ENCODE measurements around the gene CTIF.
"Not testable (repeated sequence)": the region's sequence is repeated elsewhere in the genome, so short reads cannot be mapped to it uniquely, and the experiment has no call there.

The CTIF gene

GRCh38 chr18:48644029-48644428, 105.2 kb downstream of the CTIF start:
- DNase-seq = no peak
- Histone ChIP-seq H3K9me3 (ENCODE audit: control extremely low read depth in 1 of 5, control insufficient read depth in 4 of 5, insufficient read depth in 2 of 5, low read depth in 1 of 5, low read length in 4 of 5) (peaks cover 0 to 3% (median 0%) of the 10 kb centered on the region in 5 experiments), H3K4me1 (ENCODE audit: control extremely low read depth in 1 of 4, control insufficient read depth in 4 of 4, insufficient read depth in 4 of 4, low read length in 3 of 4) (no peaks in the 10 kb centered on the region), H3K4me3 (ENCODE audit: control insufficient read depth in 1 of 7, extremely low read depth in 1 of 7, insufficient read depth in 4 of 7, low read depth in 2 of 7, low read length in 6 of 7) (no peak overlapping the region), H3K27ac (ENCODE audit: insufficient read depth in 1 of 2, low read depth in 1 of 2, low read length in 2 of 2, poor library complexity in 1 of 2, severe bottlenecking in 2 of 2) (no peak overlapping the region), H3K36me3 (ENCODE audit: control insufficient read depth in 4 of 4, insufficient read depth in 4 of 4, low read length in 3 of 4) (peaks cover 0 to 3% (median 1%) of the 10 kb centered on the region in 4 experiments), H3K27me3 (replicated peaks in 2 of 5; ENCODE audit: control insufficient read depth in 4 of 5, insufficient read depth in 5 of 5, low read length in 4 of 5) (no peaks in the 10 kb centered on the region)
- WGBS (ENCODE audit: insufficient coverage) = 100% methylated on average over 5 of the region's 5 CpGs
- CTCF ChIA-PET = interaction anchor here (1.7 kb wide), 1 partner anchor 24 kb away, joined by 5 read pairs; no protein-coding TSS in a partner anchor
- POLR2A ChIA-PET = no interaction called here

- DNase-seq = no peak
- Histone ChIP-seq H3K4me1 (ENCODE audit: control extremely low read depth in 1 of 4, control insufficient read depth in 4 of 4, insufficient read depth in 4 of 4, low read length in 3 of 4) (no peaks in the 10 kb centered on the region), H3K36me3 (ENCODE audit: control insufficient read depth in 4 of 4, insufficient read depth in 4 of 4, low read length in 3 of 4) (peaks cover 0 to 2% (median 0%) of the 10 kb centered on the region in 4 experiments), H3K4me3 (ENCODE audit: control insufficient read depth in 1 of 7, extremely low read depth in 1 of 7, insufficient read depth in 4 of 7, low read depth in 2 of 7, low read length in 6 of 7) (no peak overlapping the region), H3K27ac (ENCODE audit: insufficient read depth in 1 of 2, low read depth in 1 of 2, low read length in 2 of 2, poor library complexity in 1 of 2, severe bottlenecking in 2 of 2) (no peak overlapping the region), H3K27me3 (replicated peaks in 2 of 5; ENCODE audit: control insufficient read depth in 4 of 5, insufficient read depth in 5 of 5, low read length in 4 of 5) (no peaks in the 10 kb centered on the region), H3K9me3 (ENCODE audit: control extremely low read depth in 1 of 5, control insufficient read depth in 4 of 5, insufficient read depth in 2 of 5, low read depth in 1 of 5, low read length in 4 of 5) (peaks cover 0 to 3% (median 0%) of the 10 kb centered on the region in 5 experiments)
- ChIA-PET CTCF (no interaction called here), POLR2A (no interaction called here)
- 93% methylated on average over 6 of the region's 10 CpGs for WGBS (ENCODE audit: insufficient coverage)
Observed at GRCh38 chr18:48645427-48646002, 106.7 kb downstream of the CTIF start.

GRCh38 chr18:48646976-48647375, 108.1 kb downstream of the CTIF start:
- no peaks in the 10 kb centered on the region for H3K27me3 ChIP-seq (replicated peaks in 2 of 5; ENCODE audit: control insufficient read depth in 4 of 5, insufficient read depth in 5 of 5, low read length in 4 of 5)
- H3K4me1 ChIP-seq (ENCODE audit: control extremely low read depth in 1 of 4, control insufficient read depth in 4 of 4, insufficient read depth in 4 of 4, low read length in 3 of 4) = no peaks in the 10 kb centered on the region
- H3K9me3 ChIP-seq (ENCODE audit: control extremely low read depth in 1 of 5, control insufficient read depth in 4 of 5, insufficient read depth in 2 of 5, low read depth in 1 of 5, low read length in 4 of 5) = peaks cover 0 to 3% (median 0%) of the 10 kb centered on the region in 5 experiments
- DNase-seq = no peak
- no peak overlapping the region for H3K4me3 ChIP-seq (ENCODE audit: control insufficient read depth in 1 of 7, extremely low read depth in 1 of 7, insufficient read depth in 4 of 7, low read depth in 2 of 7, low read length in 6 of 7)
- ChIA-PET CTCF (no interaction called here), POLR2A (no interaction called here)
- no peak overlapping the region for H3K27ac ChIP-seq (ENCODE audit: insufficient read depth in 1 of 2, low read depth in 1 of 2, low read length in 2 of 2, poor library complexity in 1 of 2, severe bottlenecking in 2 of 2)
- no CpG with 5 or more reads among the region's 2 CpGs for WGBS (ENCODE audit: insufficient coverage)
- peaks cover 0 to 2% (median 0%) of the 10 kb centered on the region in 4 experiments for H3K36me3 ChIP-seq (ENCODE audit: control insufficient read depth in 4 of 4, insufficient read depth in 4 of 4, low read length in 3 of 4)

GRCh38 chr18:48649231-48649630, 110.4 kb downstream of the CTIF start:
- Histone ChIP-seq H3K4me1 (ENCODE audit: control extremely low read depth in 1 of 4, control insufficient read depth in 4 of 4, insufficient read depth in 4 of 4, low read length in 3 of 4) (no peaks in the 10 kb centered on the region), H3K9me3 (ENCODE audit: control extremely low read depth in 1 of 5, control insufficient read depth in 4 of 5, insufficient read depth in 2 of 5, low read depth in 1 of 5, low read length in 4 of 5) (no peaks in the 10 kb centered on the region), H3K36me3 (ENCODE audit: control insufficient read depth in 4 of 4, insufficient read depth in 4 of 4, low read length in 3 of 4) (peaks cover 0 to 2% (median 0%) of the 10 kb centered on the region in 4 experiments), H3K4me3 (ENCODE audit: control insufficient read depth in 1 of 7, extremely low read depth in 1 of 7, insufficient read depth in 4 of 7, low read depth in 2 of 7, low read length in 6 of 7) (no peak overlapping the region), H3K27me3 (replicated peaks in 2 of 5; ENCODE audit: control insufficient read depth in 4 of 5, insufficient read depth in 5 of 5, low read length in 4 of 5) (no peaks in the 10 kb centered on the region), H3K27ac (ENCODE audit: insufficient read depth in 1 of 2, low read depth in 1 of 2, low read length in 2 of 2, poor library complexity in 1 of 2, severe bottlenecking in 2 of 2) (no peak overlapping the region)
- WGBS (ENCODE audit: insufficient coverage) = 98% methylated on average over 6 of the region's 7 CpGs
- ChIA-PET CTCF (interaction anchor here (1.5 kb wide), 1 partner anchor 10 kb away, joined by 6 read pairs; no protein-coding TSS in a partner anchor), POLR2A (no interaction called here)
- no peak for DNase-seq

GRCh38 chr18:48654591-48654990, 115.8 kb downstream of the CTIF start:
- H3K4me1 ChIP-seq (ENCODE audit: control extremely low read depth in 1 of 4, control insufficient read depth in 4 of 4, insufficient read depth in 4 of 4, low read length in 3 of 4); H3K27ac ChIP-seq (ENCODE audit: insufficient read depth in 1 of 2, low read depth in 1 of 2, low read length in 2 of 2, poor library complexity in 1 of 2, severe bottlenecking in 2 of 2); DNase-seq; H3K4me3 ChIP-seq (ENCODE audit: control insufficient read depth in 1 of 7, extremely low read depth in 1 of 7, insufficient read depth in 4 of 7, low read depth in 2 of 7, low read length in 6 of 7); CTCF ChIA-PET; H3K36me3 ChIP-seq (ENCODE audit: control insufficient read depth in 4 of 4, insufficient read depth in 4 of 4, low read length in 3 of 4); H3K27me3 ChIP-seq (replicated peaks in 2 of 5; ENCODE audit: control insufficient read depth in 4 of 5, insufficient read depth in 5 of 5, low read length in 4 of 5); POLR2A ChIA-PET; H3K9me3 ChIP-seq (ENCODE audit: control extremely low read depth in 1 of 5, control insufficient read depth in 4 of 5, insufficient read depth in 2 of 5, low read depth in 1 of 5, low read length in 4 of 5): not testable (repeated sequence)
- WGBS (ENCODE audit: insufficient coverage) = no CpG with 5 or more reads among the region's 4 CpGs

- H3K27ac ChIP-seq (ENCODE audit: insufficient read depth in 1 of 2, low read depth in 1 of 2, low read length in 2 of 2, poor library complexity in 1 of 2, severe bottlenecking in 2 of 2) = no peak overlapping the region
- POLR2A ChIA-PET = no interaction called here
Observed at GRCh38 chr18:48655508-48655907, 116.7 kb downstream of the CTIF start.

GRCh38 chr18:48656176-48656575, 117.3 kb downstream of the CTIF start:
- no peaks in the 10 kb centered on the region for H3K36me3 ChIP-seq (ENCODE audit: control insufficient read depth in 4 of 4, insufficient read depth in 4 of 4, low read length in 3 of 4)
- H3K27me3 ChIP-seq (replicated peaks in 2 of 5; ENCODE audit: control insufficient read depth in 4 of 5, insufficient read depth in 5 of 5, low read length in 4 of 5) = no peaks in the 10 kb centered on the region
- CTCF ChIA-PET = interaction anchor here (0.9 to 1.4 kb wide), 3 partner anchors 12 to 180 kb away, joined by 3 to 6 read pairs (median 4); no protein-coding TSS in a partner anchor
- DNase-seq = no peak
- WGBS (ENCODE audit: insufficient coverage) = no CpG with 5 or more reads among the region's 2 CpGs
- no peak overlapping the region for H3K27ac ChIP-seq (ENCODE audit: insufficient read depth in 1 of 2, low read depth in 1 of 2, low read length in 2 of 2, poor library complexity in 1 of 2, severe bottlenecking in 2 of 2)
- POLR2A ChIA-PET = no interaction called here
- H3K9me3 ChIP-seq (ENCODE audit: control extremely low read depth in 1 of 5, control insufficient read depth in 4 of 5, insufficient read depth in 2 of 5, low read depth in 1 of 5, low read length in 4 of 5) = no peaks in the 10 kb centered on the region
- peaks cover 0 to 8% (median 1%) of the 10 kb centered on the region in 4 experiments for H3K4me1 ChIP-seq (ENCODE audit: control extremely low read depth in 1 of 4, control insufficient read depth in 4 of 4, insufficient read depth in 4 of 4, low read length in 3 of 4)
- no peak overlapping the region for H3K4me3 ChIP-seq (ENCODE audit: control insufficient read depth in 1 of 7, extremely low read depth in 1 of 7, insufficient read depth in 4 of 7, low read depth in 2 of 7, low read length in 6 of 7)

More at GRCh38 chr18:48655508-48655907, 116.7 kb downstream of the CTIF start:
- no peak overlapping the region for H3K4me3 ChIP-seq (ENCODE audit: control insufficient read depth in 1 of 7, extremely low read depth in 1 of 7, insufficient read depth in 4 of 7, low read depth in 2 of 7, low read length in 6 of 7)
- WGBS (ENCODE audit: insufficient coverage) = 86% methylated on average over 1 of the region's 2 CpGs
- CTCF ChIA-PET = interaction anchor here (1.4 kb wide), 1 partner anchor 178 kb away, joined by 4 read pairs; no protein-coding TSS in a partner anchor
- H3K4me1 ChIP-seq (ENCODE audit: control extremely low read depth in 1 of 4, control insufficient read depth in 4 of 4, insufficient read depth in 4 of 4, low read length in 3 of 4) = peaks cover 0 to 4% (median 1%) of the 10 kb centered on the region in 4 experiments
- H3K27me3 ChIP-seq (replicated peaks in 2 of 5; ENCODE audit: control insufficient read depth in 4 of 5, insufficient read depth in 5 of 5, low read length in 4 of 5) = no peaks in the 10 kb centered on the region
- no peak for DNase-seq
- no peaks in the 10 kb centered on the region for H3K36me3 ChIP-seq (ENCODE audit: control insufficient read depth in 4 of 4, insufficient read depth in 4 of 4, low read length in 3 of 4)
- no peaks in the 10 kb centered on the region for H3K9me3 ChIP-seq (ENCODE audit: control extremely low read depth in 1 of 5, control insufficient read depth in 4 of 5, insufficient read depth in 2 of 5, low read depth in 1 of 5, low read length in 4 of 5)
